Neural crest cell (in vitro differentiated cells): ENCODE results near the gene CEBPA. TPM values are rescaled to one million over a fixed set of nuclear protein-coding genes. Genes with fewer than 3 reads are reported as not detected.

Experiments
- DNase-seq: peaks from one replicate; pipeline ENCODE4 v3.0.0; 2021; ENCODE audit warnings: low read depth, mixed read lengths, low spot score
- H3K27ac Mint-ChIP-seq: one replicate; pipeline ENCODE4 v1.8.0; 2021; ENCODE audit warnings: mild to moderate bottlenecking, mixed read lengths; ENCODE audit not compliant: unreplicated experiment
- H3K27me3 Mint-ChIP-seq: 2 replicates; pipeline ENCODE4 v1.8.0; 2021; ENCODE audit warnings: low read depth, mild to moderate bottlenecking, mixed read lengths
- H3K36me3 Mint-ChIP-seq: 2 replicates; pipeline ENCODE4 v1.8.0; 2021; ENCODE audit warnings: low read depth, mild to moderate bottlenecking, mixed read lengths
- H3K4me1 Mint-ChIP-seq: 2 replicates; pipeline ENCODE4 v1.8.0; 2021; ENCODE audit warnings: mixed read lengths
- H3K4me3 Mint-ChIP-seq: one replicate; pipeline ENCODE4 v1.8.0; 2021; ENCODE audit warnings: mild to moderate bottlenecking, mixed read lengths
- H3K9me3 Mint-ChIP-seq: 2 replicates; pipeline ENCODE4 v1.8.0; 2021; ENCODE audit warnings: mixed read lengths
- total RNA-seq: library from RNA; stranded (reverse); gene quantifications from 2 replicates; pipeline ENCODE4 v1.2.1, GENCODE V29; 2021
- TF ChIP-seq, protein P1 (sequence below): fragments of 200-600 bp; sonication (generic); conservative IDR thresholded peaks from 2 replicates; pipeline ENCODE4 v1.5.0; 2021; ENCODE audit warnings: antibody characterized with exemption, mild to moderate bottlenecking

CEBPA gene
- total RNA-seq, 1 donor from 2014 or later, result 1.7 TPM

DNA sequence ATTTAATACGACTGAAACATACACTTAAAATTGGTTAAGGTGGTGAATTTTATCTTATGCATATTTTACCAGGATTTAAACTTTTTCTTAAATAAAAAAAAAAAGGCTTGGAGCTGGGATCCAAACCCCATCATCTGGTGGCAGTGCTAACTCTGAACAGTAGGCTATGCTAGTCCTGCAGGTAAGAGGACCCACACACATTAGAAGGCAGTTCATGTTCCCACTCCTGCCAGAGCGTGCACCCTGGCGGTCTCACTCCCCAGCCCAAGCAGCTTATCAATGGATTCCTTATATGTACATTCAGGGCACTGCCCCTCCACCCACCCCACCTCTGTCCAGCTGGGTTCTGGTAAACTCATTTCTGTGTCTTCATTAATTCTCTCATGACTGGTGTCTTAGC, 31.3 kb upstream of the CEBPA start:
- TF ChIP-seq, protein P1, sequence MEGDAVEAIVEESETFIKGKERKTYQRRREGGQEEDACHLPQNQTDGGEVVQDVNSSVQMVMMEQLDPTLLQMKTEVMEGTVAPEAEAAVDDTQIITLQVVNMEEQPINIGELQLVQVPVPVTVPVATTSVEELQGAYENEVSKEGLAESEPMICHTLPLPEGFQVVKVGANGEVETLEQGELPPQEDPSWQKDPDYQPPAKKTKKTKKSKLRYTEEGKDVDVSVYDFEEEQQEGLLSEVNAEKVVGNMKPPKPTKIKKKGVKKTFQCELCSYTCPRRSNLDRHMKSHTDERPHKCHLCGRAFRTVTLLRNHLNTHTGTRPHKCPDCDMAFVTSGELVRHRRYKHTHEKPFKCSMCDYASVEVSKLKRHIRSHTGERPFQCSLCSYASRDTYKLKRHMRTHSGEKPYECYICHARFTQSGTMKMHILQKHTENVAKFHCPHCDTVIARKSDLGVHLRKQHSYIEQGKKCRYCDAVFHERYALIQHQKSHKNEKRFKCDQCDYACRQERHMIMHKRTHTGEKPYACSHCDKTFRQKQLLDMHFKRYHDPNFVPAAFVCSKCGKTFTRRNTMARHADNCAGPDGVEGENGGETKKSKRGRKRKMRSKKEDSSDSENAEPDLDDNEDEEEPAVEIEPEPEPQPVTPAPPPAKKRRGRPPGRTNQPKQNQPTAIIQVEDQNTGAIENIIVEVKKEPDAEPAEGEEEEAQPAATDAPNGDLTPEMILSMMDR, result no peak
- peaks cover 5% of the 10 kb centered on the region for H3K4me1 Mint-ChIP-seq
- no peaks in the 10 kb centered on the region for H3K36me3 Mint-ChIP-seq
- H3K27me3 Mint-ChIP-seq, result peaks cover 9% of the 10 kb centered on the region
- no peaks in the 10 kb centered on the region for H3K9me3 Mint-ChIP-seq
- DNase-seq, result no peak
- H3K4me3 Mint-ChIP-seq, result no peak overlapping the region
- no peak overlapping the region for H3K27ac Mint-ChIP-seq

DNA sequence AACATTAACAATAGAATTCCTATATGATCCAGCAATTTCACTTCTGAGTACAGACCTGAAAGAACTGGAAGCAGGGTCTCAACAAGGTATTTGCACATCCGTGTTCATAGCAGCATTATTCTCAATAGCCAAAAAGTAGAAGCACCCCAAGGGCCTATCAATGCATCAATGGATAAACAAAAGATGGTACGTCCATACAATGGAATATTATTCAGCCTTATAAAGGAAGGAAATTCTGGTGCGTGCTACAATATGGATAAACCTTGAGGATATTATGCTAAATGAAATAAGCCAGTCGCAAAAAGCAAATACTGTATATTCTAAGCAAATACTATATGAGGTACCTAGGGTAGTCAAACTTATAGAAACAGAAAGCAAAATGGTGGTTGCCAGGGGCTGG, 30.8 kb upstream of the CEBPA start:
- no peak overlapping the region for H3K27ac Mint-ChIP-seq
- no peak for DNase-seq
- H3K27me3 Mint-ChIP-seq, result peaks cover 5% of the 10 kb centered on the region
- H3K9me3 Mint-ChIP-seq, result no peaks in the 10 kb centered on the region
- H3K4me1 Mint-ChIP-seq, result peaks cover 5% of the 10 kb centered on the region
- TF ChIP-seq, protein P1, result no peak
- no peak overlapping the region for H3K4me3 Mint-ChIP-seq
- H3K36me3 Mint-ChIP-seq, result no peaks in the 10 kb centered on the region

DNA sequence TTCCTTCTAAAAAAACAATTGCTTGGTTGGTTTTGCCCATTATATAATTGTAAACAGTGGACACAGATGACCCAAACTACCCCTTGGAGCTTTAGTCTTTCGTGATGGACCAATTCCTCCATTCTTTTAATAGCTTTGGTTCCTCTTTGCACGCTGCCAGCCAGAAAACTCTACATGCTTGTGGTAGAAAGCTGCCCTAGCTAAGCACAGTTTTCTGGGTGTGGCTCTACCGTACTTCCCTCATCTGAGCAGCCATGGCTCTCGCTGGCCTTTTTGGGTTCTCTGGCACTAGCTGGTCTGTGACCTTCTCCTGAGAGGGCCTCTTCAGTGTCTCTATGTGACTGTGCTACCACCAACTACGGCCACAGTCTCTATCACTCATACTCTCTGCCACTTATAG, 29.9 kb upstream of the CEBPA start:
- no peak overlapping the region for H3K27ac Mint-ChIP-seq
- no peaks in the 10 kb centered on the region for H3K36me3 Mint-ChIP-seq

DNA sequence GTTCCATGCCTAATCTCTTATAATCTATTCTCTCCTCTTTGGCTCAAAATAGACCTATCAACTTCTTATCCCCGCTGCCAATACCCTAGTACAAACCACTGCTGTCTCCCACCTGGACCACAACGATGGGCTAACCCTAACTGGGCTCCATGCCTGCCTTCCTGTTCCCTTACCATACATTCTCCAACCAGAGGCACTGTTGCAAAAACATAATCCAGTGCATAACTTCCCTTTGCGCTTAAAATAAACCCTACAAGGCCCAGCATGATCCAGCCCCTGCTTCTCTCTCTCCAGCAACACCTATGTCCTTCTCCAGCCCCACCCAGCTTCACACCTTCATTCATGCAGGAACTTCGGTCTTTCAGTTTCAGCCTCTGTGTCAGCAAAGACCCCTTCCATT, 27.4 kb upstream of the CEBPA start:
- Mint-ChIP-seq H3K36me3 (no peaks in the 10 kb centered on the region), H3K9me3 (no peaks in the 10 kb centered on the region), H3K4me1 (peaks cover 5% of the 10 kb centered on the region), H3K4me3 (no peak overlapping the region), H3K27ac (no peak overlapping the region), H3K27me3 (peaks cover 4% of the 10 kb centered on the region)
- TF ChIP-seq, protein P1, result no peak
- DNase-seq, result no peak

More for the DNA sequence above, 29.9 kb upstream of the CEBPA start:
- no peak for DNase-seq
- Mint-ChIP-seq H3K4me3 (no peak overlapping the region), H3K4me1 (peaks cover 5% of the 10 kb centered on the region), H3K27me3 (no peaks in the 10 kb centered on the region), H3K9me3 (no peaks in the 10 kb centered on the region)
- TF ChIP-seq, protein P1, result no peak

DNA sequence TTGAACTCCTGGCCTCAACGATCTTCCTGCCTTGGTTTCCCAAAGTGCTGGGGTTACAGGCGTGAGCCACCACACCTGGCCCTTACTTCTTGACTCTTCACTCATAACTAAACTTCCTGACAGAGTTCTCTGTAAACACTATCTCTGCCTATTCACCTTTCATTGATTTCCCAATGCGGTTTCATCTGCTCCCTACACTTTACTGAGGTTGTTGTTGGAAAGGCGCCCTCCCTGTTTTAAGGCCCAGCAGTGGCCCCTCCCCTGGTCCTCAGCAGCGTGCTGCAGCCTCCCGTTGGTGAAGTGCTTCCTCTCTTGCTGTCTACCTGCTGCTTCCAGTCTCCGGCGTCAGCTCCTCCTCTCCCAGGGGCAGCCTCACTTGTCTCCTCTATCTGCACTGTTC, 26.7 kb upstream of the CEBPA start:
- Mint-ChIP-seq H3K4me3 (no peak overlapping the region), H3K27ac (no peak overlapping the region), H3K9me3 (no peaks in the 10 kb centered on the region), H3K4me1 (peaks cover 5% of the 10 kb centered on the region), H3K36me3 (no peaks in the 10 kb centered on the region), H3K27me3 (peaks cover 4% of the 10 kb centered on the region)
- TF ChIP-seq, protein P1, result no peak
- DNase-seq, result no peak

DNA sequence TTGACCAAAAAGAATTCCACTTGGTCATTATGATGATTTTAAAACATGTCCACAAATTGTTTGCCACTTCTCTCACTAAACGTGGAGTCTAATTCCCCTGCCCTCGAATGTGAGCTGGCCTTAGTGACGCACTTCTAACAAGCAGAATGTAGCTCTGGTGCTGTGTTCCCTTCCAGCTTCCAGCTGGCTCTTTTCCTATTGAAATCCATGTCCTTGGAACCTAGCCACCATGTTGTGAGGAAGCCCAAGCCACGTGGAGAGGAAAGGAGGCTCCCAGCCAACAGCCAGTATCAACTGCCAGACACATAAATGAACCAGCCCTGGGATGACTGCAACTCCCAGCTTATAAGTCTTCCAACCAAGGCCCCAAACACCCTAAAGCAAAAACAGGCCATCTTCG, 23.6 kb upstream of the CEBPA start:
- DNase-seq, result no peak
- TF ChIP-seq, protein P1, result no peak
- Mint-ChIP-seq H3K9me3 (peaks cover 5% of the 10 kb centered on the region), H3K4me3 (no peak overlapping the region), H3K4me1 (peaks cover 5% of the 10 kb centered on the region), H3K36me3 (no peaks in the 10 kb centered on the region), H3K27ac (no peak overlapping the region), H3K27me3 (peaks cover 4% of the 10 kb centered on the region)
